GM12878 (cell line): ENCODE results near the gene RAB32. TPM values are rescaled to one million over a fixed set of nuclear protein-coding genes. Genes with fewer than 3 reads are reported as not detected.

Experiments
- ATAC-seq: fragments of 200-7000 bp; cut with Tn5 transposase; 3 replicates; pipeline ENCODE4 v1.9.1; 2020; ENCODE audit warnings: mild to moderate bottlenecking, moderate library complexity
- BruUV-seq: library from RNA; stranded (reverse); fragments of 400-500 nt; replicated peaks from 2 replicates; lab custom pipeline; 2021; lab: Mats Ljungman, UMichigan
- CTCF ChIA-PET: fragments of 300-600 bp; sonication (Branson Sonifier 250); formaldehyde crosslinking; extraction: SDS; loops from one replicate; lab custom pipeline; 2021; ENCODE audit warnings: inconsistent platforms; lab: Yijun Ruan, JAX
- POLR2A ChIA-PET: fragments of 350-600 bp; formaldehyde crosslinking; extraction: SDS; loops from one replicate; lab custom pipeline; 2021; ENCODE audit warnings: inconsistent platforms; lab: Charles Lee
- RAD21 ChIA-PET: fragments of 300-600 bp; sonication (Branson Sonifier 250); formaldehyde crosslinking; loops from one replicate; lab custom pipeline; 2023; ENCODE audit warnings: antibody characterized with exemption; ENCODE audit not compliant: unreplicated experiment; lab: Charles Lee
- SMC1A ChIA-PET: fragments of 300-600 bp; sonication (Branson Sonifier 250); formaldehyde crosslinking; loops from one replicate; lab custom pipeline; 2023; ENCODE audit not compliant: unreplicated experiment, uncharacterized antibody; lab: Charles Lee
- DNase-seq: peaks from one replicate; pipeline ENCODE4 v3.0.0-alpha.2; 2011; ENCODE audit warnings: low read depth, low spot score
- FAIRE-seq: peaks from 3 replicates; lab custom pipeline; 2011; peaks lifted over from hg19 to GRCh38; lab: Jason Lieb, UNC
- H2AFZ ChIP-seq: 2 replicates; pipeline ENCODE4 v1.6.0; 2011; ENCODE audit warnings: low read depth, low read length, control low read depth; ENCODE audit not compliant: control insufficient read depth
- H3K27ac ChIP-seq: 2 replicates; pipeline ENCODE4 v1.5.1; 2011; ENCODE audit warnings: control low read depth; ENCODE audit not compliant: control insufficient read depth, insufficient read depth
- H3K27me3 ChIP-seq, 2 experiments: replicated peaks in 1 of 2; 2 replicates each; pipeline versions ENCODE4 v1.6.0 to v1.6.1; 2011; ENCODE audit warnings: low read length in 1 of 2; ENCODE audit not compliant: control insufficient read depth in 2 of 2, insufficient read depth in 2 of 2
- H3K36me3 ChIP-seq, 2 experiments: 2 replicates each; pipeline ENCODE4 v1.5.1; 2011; ENCODE audit warnings: low read length in 1 of 2; ENCODE audit not compliant: control insufficient read depth in 2 of 2, insufficient read depth in 2 of 2
- H3K4me1 ChIP-seq: 2 replicates; pipeline ENCODE4 v1.6.1; 2011; ENCODE audit warnings: mild to moderate bottlenecking, low read length, moderate library complexity, mixed read lengths; ENCODE audit not compliant: control insufficient read depth, insufficient read depth
- H3K4me2 ChIP-seq: 2 replicates; pipeline ENCODE4 v1.6.0; 2011; ENCODE audit warnings: control low read depth; ENCODE audit not compliant: control insufficient read depth, insufficient read depth
- H3K4me3 ChIP-seq: fragments of 200-600 bp; sonication (generic); 2 replicates; pipeline ENCODE4 v1.5.1; 2016
- H3K79me2 ChIP-seq: 2 replicates; pipeline ENCODE4 v1.6.0; 2011; ENCODE audit warnings: low read length; ENCODE audit not compliant: control insufficient read depth, insufficient read depth
- H3K9ac ChIP-seq: 2 replicates; pipeline ENCODE4 v1.8.0; 2011; ENCODE audit warnings: low read length, control low read depth, mixed read lengths; ENCODE audit not compliant: control insufficient read depth, insufficient read depth
- H3K9me3 ChIP-seq: replicated peaks from 3 replicates; pipeline ENCODE4 v1.5.1; 2011; ENCODE audit warnings: mild to moderate bottlenecking, low read length; ENCODE audit not compliant: control insufficient read depth, insufficient read depth
- H4K20me1 ChIP-seq: 2 replicates; pipeline ENCODE4 v1.6.0; 2011; ENCODE audit not compliant: control insufficient read depth, insufficient read depth
- BMI1 ChIP-seq: fragments of 450-650 bp; IDR thresholded peaks from 2 replicates; pipeline ENCODE4 v1.6.1; 2016; ENCODE audit warnings: mild to moderate bottlenecking, moderate library complexity, borderline replicate concordance
- CEBPB ChIP-seq, 2 experiments: fragments of 150-350 bp in 1 of 2; IDR thresholded peaks; 2 replicates each; pipeline ENCODE4 v1.6.1; 2012 to 2014; ENCODE audit warnings: low read depth in 2 of 2, low read length in 2 of 2, borderline replicate concordance in 1 of 2, inconsistent platforms in 1 of 2
- CTCF ChIP-seq, 3 experiments: IDR thresholded peaks in 2 of 3; conservative IDR thresholded peaks in 1 of 3; 2 replicates each; pipeline ENCODE4 v1.5.1; 2011; ENCODE audit warnings: low read depth in 3 of 3, low read length in 3 of 3, mild to moderate bottlenecking in 3 of 3, control low read depth in 2 of 3, moderate library complexity in 2 of 3, inconsistent platforms in 1 of 3, mixed read lengths in 1 of 3; ENCODE audit not compliant: control insufficient read depth in 2 of 3, insufficient read depth in 1 of 3; ENCODE audit errors: extremely low read depth in 1 of 3
- ESRRA ChIP-seq: IDR thresholded peaks from 2 replicates; pipeline ENCODE4 v1.6.1; 2012; ENCODE audit warnings: mild to moderate bottlenecking, low read length, improper control_type of control experiment
- ETV6 ChIP-seq, 2 experiments: fragments of 450-650 bp in 1 of 2; IDR thresholded peaks in 1 of 2; conservative IDR thresholded peaks in 1 of 2; 2 replicates each; pipeline ENCODE4 v1.6.1; 2014; ENCODE audit warnings: antibody characterized with exemption in 1 of 2, borderline replicate concordance in 1 of 2, low read depth in 1 of 2, mild to moderate bottlenecking in 1 of 2, moderate library complexity in 1 of 2
- HDGF ChIP-seq: fragments of 450-650 bp; IDR thresholded peaks from 2 replicates; pipeline ENCODE4 v1.6.1; 2016; ENCODE audit warnings: antibody characterized with exemption
- IRF4 ChIP-seq: IDR thresholded peaks from 2 replicates; pipeline ENCODE4 v1.6.1; 2011; ENCODE audit warnings: low read depth, low read length
- IRF5 ChIP-seq: fragments of 450-650 bp; IDR thresholded peaks from 2 replicates; pipeline ENCODE4 v1.6.1; 2017; ENCODE audit warnings: borderline replicate concordance
- MYC ChIP-seq: IDR thresholded peaks from 2 replicates; pipeline ENCODE4 v1.6.1; 2011; ENCODE audit warnings: mild to moderate bottlenecking, low read length, moderate library complexity, inconsistent platforms; ENCODE audit not compliant: insufficient read depth, insufficient replicate concordance, insufficient read length, severe bottlenecking
- NBN ChIP-seq: fragments of 450-650 bp; IDR thresholded peaks from 2 replicates; pipeline ENCODE4 v1.6.1; 2016
- NFIC ChIP-seq: IDR thresholded peaks from 2 replicates; pipeline ENCODE4 v1.6.1; 2012; ENCODE audit warnings: low read depth, mild to moderate bottlenecking, inconsistent platforms, low read length, moderate library complexity
- POLR2AphosphoS2 ChIP-seq: IDR thresholded peaks from 2 replicates; pipeline ENCODE4 v1.6.1; 2011; ENCODE audit warnings: low read depth, mild to moderate bottlenecking, low read length, improper control_type of control experiment, moderate library complexity
- RB1 ChIP-seq: fragments of 450-650 bp; formaldehyde crosslinking; IDR thresholded peaks from 2 replicates; pipeline ENCODE4 v1.6.1; 2017; ENCODE audit warnings: mild to moderate bottlenecking, borderline replicate concordance
- RFX5 ChIP-seq: IDR thresholded peaks from 2 replicates; pipeline ENCODE4 v1.6.1; 2011; ENCODE audit warnings: low read depth, low read length, improper control_type of control experiment
- SIX5 ChIP-seq: IDR thresholded peaks from 2 replicates; pipeline ENCODE4 v1.6.1; 2011; ENCODE audit warnings: mild to moderate bottlenecking, low read depth, low read length, moderate library complexity; ENCODE audit not compliant: severe bottlenecking
- WGBS: methylation state at CpG from one replicate; pipeline ENCODE4 v1.1.6; 2016; ENCODE audit warnings: low lambda C conversion rate; ENCODE audit not compliant: insufficient replicate concordance, insufficient coverage; ENCODE audit errors: missing lambda C conversion rate; 5-methylcytosine and 5-hydroxymethylcytosine counted together
- in situ Hi-C: fragments of 300-500 bp; cut with MboI; formaldehyde crosslinking; loops from 9 replicates; pipeline ENCODE4 v1.14.3; 2018; ENCODE audit warnings: mixed read lengths
- intact Hi-C: fragments of 100-400 bp; cut with micrococcal nuclease; formaldehyde crosslinking; loops from one replicate; pipeline ENCODE4 v1.14.2; 2022; ENCODE audit not compliant: unreplicated experiment
- polyA plus RNA-seq, 11 experiments: library from polyadenylated mRNA; depleted of rRNA in 4 of 11; unstranded in 6 of 11; stranded (reverse) in 5 of 11; fragments of >200 nt; fragmentation: Nextera tagmentation in 4 of 11; fragmentation: Illumina TruSeq in 1 of 11; extraction: Ambion mirVana in 4 of 11; extraction: Trizol in 1 of 11; gene quantifications; 1 replicate in 1 of 11; 2 replicates in 10 of 11; pipeline versions ENCODE4 v1.2.1 to v1.2.3, GENCODE V29; 2011 to 2016; ENCODE audit warnings: inconsistent platforms in 2 of 11, missing spikeins in 2 of 11, low read depth in 1 of 11
- total RNA-seq, 4 experiments: library from RNA; depleted of rRNA in 3 of 4; stranded (reverse); fragments of >200 nt in 3 of 4; fragmentation: Illumina TruSeq in 1 of 4; extraction: Trizol in 1 of 4; gene quantifications; 2 replicates each; pipeline versions ENCODE4 v1.2.1 to v1.2.3, GENCODE V29; 2013 to 2021

RAB32 gene
- total and polyA plus RNA-seq, 10 of the 15 experiments (the other 5 are each of a cell fraction or from before 2014, with no cell fraction given), result 0.50 TPM; not detected in 9

DNA sequence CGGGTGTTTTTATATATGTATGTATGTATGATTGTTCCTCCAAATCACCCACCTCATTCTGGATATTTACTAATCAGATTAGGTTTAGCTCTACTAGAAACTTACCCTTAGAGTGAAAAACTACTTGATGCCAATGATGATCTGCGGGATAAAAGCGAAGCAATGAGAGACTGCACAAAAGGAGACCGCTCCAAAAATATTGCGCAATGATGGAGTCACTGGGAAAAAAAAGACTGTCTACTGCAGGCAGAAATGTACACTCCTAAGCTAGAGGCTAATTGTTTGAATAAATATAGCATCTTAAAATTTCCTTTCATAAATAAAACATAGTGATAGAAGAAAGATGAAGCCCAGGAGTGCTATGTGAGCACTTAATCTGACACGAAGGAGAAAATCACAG is 7.3 kb downstream of the RAB32 start:
- H3K9me3 ChIP-seq, result no peaks in the 10 kb centered on the region; the same call in 2 of the 3 replicates
- no peaks in the 10 kb centered on the region for H3K4me1 ChIP-seq
- no peak overlapping the region for H3K9ac ChIP-seq
- no peak for FAIRE-seq
- POLR2A ChIA-PET, result no interaction called here
- no peaks in the 10 kb centered on the region for H3K36me3 ChIP-seq
- intact Hi-C loops (no loop called here), in situ Hi-C loops (no loop called here)
- CTCF ChIA-PET, result no interaction called here
- no peak overlapping the region for H3K4me2 ChIP-seq
- no peak overlapping the region for H3K27ac ChIP-seq
- H2AFZ ChIP-seq, result no peak overlapping the region
- peaks cover 0 to 2% of the 10 kb centered on the region in 2 experiments; a peak in 2 of 4 replicates for H3K27me3 ChIP-seq
- RAD21 ChIA-PET, result no interaction called here
- WGBS, result 56% methylated on average over 6 of the region's 6 CpGs
- no peak for DNase-seq
- no TSS peak for BruUV-seq
- no peak for ATAC-seq
- SMC1A ChIA-PET, result no interaction called here
- no peaks in the 10 kb centered on the region for H3K79me2 ChIP-seq
- TF ChIP-seq BMI1, result no peak
- no peak for TF ChIP-seq IRF4
- no peak for TF ChIP-seq HDGF
- TF ChIP-seq RB1, result no peak
- no peak for TF ChIP-seq SIX5
- TF ChIP-seq POLR2AphosphoS2, result no peak
- no peak for TF ChIP-seq NBN
- TF ChIP-seq RFX5, result no peak
- no peak for TF ChIP-seq ESRRA
- no peak for TF ChIP-seq IRF5
- no peak for TF ChIP-seq ETV6 (conservative IDR thresholded peaks at IDR 0.05 in 1 of 2, IDR thresholded peaks at IDR 0.05 in 1 of 2; ENCODE audit: borderline replicate concordance in 1 of 2, low read depth in 1 of 2)
- TF ChIP-seq MYC, result no peak
- no peak for TF ChIP-seq NFIC
- no peak for TF ChIP-seq CTCF (IDR thresholded peaks at IDR 0.05 in 2 of 3, conservative IDR thresholded peaks at IDR 0.05 in 1 of 3; ENCODE audit: control insufficient read depth in 2 of 3, extremely low read depth in 1 of 3, insufficient read depth in 1 of 3, low read depth in 3 of 3, low read length in 3 of 3)
- TF ChIP-seq CEBPB (IDR thresholded peaks at IDR 0.05; ENCODE audit: borderline replicate concordance in 1 of 2, low read depth in 2 of 2, low read length in 2 of 2), result no peak
- H4K20me1 ChIP-seq, result no peaks in the 10 kb centered on the region
- H3K4me3 ChIP-seq, result no peak overlapping the region
